OCI-LY7 (cell line): Measurements from ENCODE around the gene KRTAP10-10.

ENCODE experiments used
- EZH2phosphoT487 ChIP-seq: fragments of 200-600 bp; sonication (generic); IDR thresholded peaks from 2 replicates; pipeline ENCODE4 v1.6.1; 2018; ENCODE audit warnings: low read depth, borderline replicate concordance, mild to moderate bottlenecking, mixed run types, antibody characterized with exemption, low read length, moderate library complexity, mixed read lengths
- TF ChIP-seq, protein P1 (sequence below): fragments of 200-600 bp; sonication (generic); conservative IDR thresholded peaks from 2 replicates; pipeline ENCODE4 v1.5.1; 2014; ENCODE audit warnings: mild to moderate bottlenecking, antibody characterized with exemption, low read length, moderate library complexity, mixed read lengths

DNA sequence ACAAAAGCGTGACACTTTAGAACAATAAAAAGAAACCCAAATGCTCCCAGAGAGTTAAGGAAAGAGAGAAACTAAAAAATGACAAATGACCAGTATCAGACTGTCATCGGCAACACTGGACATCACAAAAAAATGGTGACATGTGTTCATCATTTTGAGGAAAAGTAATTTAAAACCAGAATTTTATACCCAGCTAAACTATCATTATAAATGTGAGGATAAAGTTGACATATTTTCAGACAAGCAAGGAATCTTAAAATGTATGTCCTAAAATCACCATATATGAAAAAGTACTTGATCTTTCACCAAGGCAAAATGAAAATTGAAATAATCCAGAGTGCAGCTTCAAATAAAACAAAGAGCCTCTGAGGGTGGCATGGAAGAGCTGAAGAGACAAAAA is 7.7 kb downstream of the KRTAP10-10 start:
- TF ChIP-seq, protein P1, sequence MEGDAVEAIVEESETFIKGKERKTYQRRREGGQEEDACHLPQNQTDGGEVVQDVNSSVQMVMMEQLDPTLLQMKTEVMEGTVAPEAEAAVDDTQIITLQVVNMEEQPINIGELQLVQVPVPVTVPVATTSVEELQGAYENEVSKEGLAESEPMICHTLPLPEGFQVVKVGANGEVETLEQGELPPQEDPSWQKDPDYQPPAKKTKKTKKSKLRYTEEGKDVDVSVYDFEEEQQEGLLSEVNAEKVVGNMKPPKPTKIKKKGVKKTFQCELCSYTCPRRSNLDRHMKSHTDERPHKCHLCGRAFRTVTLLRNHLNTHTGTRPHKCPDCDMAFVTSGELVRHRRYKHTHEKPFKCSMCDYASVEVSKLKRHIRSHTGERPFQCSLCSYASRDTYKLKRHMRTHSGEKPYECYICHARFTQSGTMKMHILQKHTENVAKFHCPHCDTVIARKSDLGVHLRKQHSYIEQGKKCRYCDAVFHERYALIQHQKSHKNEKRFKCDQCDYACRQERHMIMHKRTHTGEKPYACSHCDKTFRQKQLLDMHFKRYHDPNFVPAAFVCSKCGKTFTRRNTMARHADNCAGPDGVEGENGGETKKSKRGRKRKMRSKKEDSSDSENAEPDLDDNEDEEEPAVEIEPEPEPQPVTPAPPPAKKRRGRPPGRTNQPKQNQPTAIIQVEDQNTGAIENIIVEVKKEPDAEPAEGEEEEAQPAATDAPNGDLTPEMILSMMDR, result no peak
- TF ChIP-seq EZH2phosphoT487, result no peak
